HuH-7 (cell line): ENCODE measurements around the gene LGALS9C.
"Not testable (repeated sequence)": the region's sequence is repeated elsewhere in the genome, so short reads cannot be mapped to it uniquely, and the experiment has no call there.

Experiments used
- DNase-seq: peaks from one replicate; pipeline ENCODE4 v3.0.0; 2011; ENCODE audit warnings: low spot score

Gene LGALS9C

GRCh38 chr17:18530405-18530804 is 53.8 kb downstream of the LGALS9C start:
- DNase-seq: not testable (repeated sequence)

GRCh38 chr17:18542234-18542633 is 65.6 kb downstream of the LGALS9C start:
- not testable (repeated sequence) for DNase-seq

DNA sequence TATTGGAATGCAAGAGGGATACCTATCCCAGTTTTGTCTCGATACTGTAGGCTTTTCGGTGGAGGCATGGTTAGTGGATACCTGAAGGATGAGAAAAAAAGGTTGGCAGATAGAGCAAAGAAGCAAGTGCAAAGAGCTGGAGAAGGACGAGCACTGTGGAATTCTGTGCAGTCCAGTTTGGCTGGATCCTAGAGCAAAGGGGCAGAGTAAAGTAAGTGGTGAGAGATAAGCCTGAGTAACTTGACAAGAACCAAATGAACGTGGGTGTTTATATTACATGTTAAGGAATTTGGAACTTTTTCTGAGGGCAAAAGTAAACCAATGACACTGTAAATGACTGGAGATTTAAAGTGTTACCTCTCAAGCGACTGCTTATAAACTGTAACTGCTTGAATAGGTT is 66.3 kb downstream of the LGALS9C start:
- not testable (repeated sequence) for DNase-seq
